A673 (cell line): Measurements from ENCODE around the gene CCDC83. TPM values are rescaled to one million over a fixed set of nuclear protein-coding genes. Genes with fewer than 3 reads are reported as not detected.

Source experiments
- BruUV-seq: library from RNA; stranded (reverse); fragments of 400-500 nt; replicated peaks from 2 replicates; lab custom pipeline; 2021; lab: Mats Ljungman, UMichigan
- CTCF ChIA-PET: fragments of 300-600 bp; sonication (Branson Sonifier 250); formaldehyde crosslinking; loops from one replicate; lab custom pipeline; 2022; ENCODE audit warnings: antibody characterized with exemption; lab: Charles Lee
- POLR2A ChIA-PET: fragments of 300-600 bp; sonication (Branson Sonifier 250); formaldehyde crosslinking; loops from one replicate; lab custom pipeline; 2022; ENCODE audit warnings: antibody characterized with exemption; ENCODE audit not compliant: low non-redundant PET; lab: Charles Lee
- DNase-seq: peaks from one replicate; pipeline ENCODE4 v3.0.0-alpha.2; 2015; ENCODE audit warnings: low spot score
- H3K27ac ChIP-seq: fragments of 200-600 bp; sonication (generic); 2 replicates; pipeline ENCODE4 v1.5.1; 2016; ENCODE audit warnings: mixed run types, low read depth, mild to moderate bottlenecking, mixed read lengths, antibody characterized with exemption, low read length; ENCODE audit not compliant: poor library complexity, severe bottlenecking
- H3K27me3 ChIP-seq: fragments of 200-600 bp; sonication (generic); replicated peaks from 2 replicates; pipeline ENCODE4 v1.6.1; 2017; ENCODE audit warnings: mixed run types, low read depth, mild to moderate bottlenecking, mixed read lengths, antibody characterized with exemption, low read length; ENCODE audit not compliant: insufficient read depth, poor library complexity
- H3K36me3 ChIP-seq: fragments of 200-600 bp; sonication (generic); 2 replicates; pipeline ENCODE4 v1.6.1; 2016; ENCODE audit warnings: mixed run types, mild to moderate bottlenecking, mixed read lengths, antibody characterized with exemption, low read length; ENCODE audit not compliant: insufficient read depth, poor library complexity, severe bottlenecking
- H3K4me1 ChIP-seq: fragments of 200-600 bp; sonication (generic); 2 replicates; pipeline ENCODE4 v1.6.1; 2017; ENCODE audit warnings: mixed run types, mild to moderate bottlenecking, mixed read lengths, antibody characterized with exemption, low read length; ENCODE audit not compliant: insufficient read depth, poor library complexity, severe bottlenecking
- H3K4me3 ChIP-seq: fragments of 200-600 bp; sonication (generic); 2 replicates; pipeline ENCODE4 v1.5.1; 2016; ENCODE audit warnings: low read depth, mixed run types, mild to moderate bottlenecking, mixed read lengths, low read length; ENCODE audit not compliant: poor library complexity, severe bottlenecking
- H3K9me3 ChIP-seq: fragments of 200-600 bp; sonication (generic); 2 replicates; pipeline ENCODE4 v1.6.1; 2016; ENCODE audit warnings: mixed run types, low read depth, mild to moderate bottlenecking, mixed read lengths, antibody characterized with exemption, low read length; ENCODE audit not compliant: poor library complexity, severe bottlenecking
- CTCF ChIP-seq: fragments of 300-800, 200-600 bp; sonication (generic); conservative IDR thresholded peaks from 2 replicates; pipeline ENCODE4 v1.5.1; 2017; ENCODE audit warnings: low read depth, mild to moderate bottlenecking, antibody characterized with exemption, low read length, moderate library complexity, mixed read lengths
- EZH2 ChIP-seq: fragments of 200-600 bp; sonication (generic); IDR thresholded peaks from 2 replicates; pipeline ENCODE4 v1.6.1; 2017; ENCODE audit warnings: borderline replicate concordance, low read depth, mild to moderate bottlenecking, mixed read lengths, antibody characterized with exemption, low read length; ENCODE audit not compliant: poor library complexity, severe bottlenecking
- intact Hi-C: fragments of 100-400 bp; cut with micrococcal nuclease; formaldehyde crosslinking; loops from one replicate; pipeline ENCODE4 v1.10.0; 2022; ENCODE audit not compliant: unreplicated experiment
- total RNA-seq: library from RNA; stranded (reverse); gene quantifications from 2 replicates; pipeline ENCODE4 v1.2.3, GENCODE V29; 2021

Gene CCDC83
- total RNA-seq, 1 experiment from 2014 or later = not detected

- no peaks in the 10 kb centered on the region for H3K4me1 ChIP-seq
- no peak for DNase-seq
- no TSS peak for BruUV-seq
- intact Hi-C loops = no loop called here
- no peaks in the 10 kb centered on the region for H3K36me3 ChIP-seq
- ChIA-PET POLR2A (no interaction called here), CTCF (no interaction called here)
- TF ChIP-seq EZH2 (no peak), CTCF (no peak)
- no peaks in the 10 kb centered on the region for H3K9me3 ChIP-seq
- H3K27ac ChIP-seq = no peak overlapping the region
- H3K27me3 ChIP-seq = no peaks in the 10 kb centered on the region
- H3K4me3 ChIP-seq = no peak overlapping the region
Measured at GRCh38 chr11:85945296-85945695, 90.1 kb downstream of the CCDC83 start.

DNA sequence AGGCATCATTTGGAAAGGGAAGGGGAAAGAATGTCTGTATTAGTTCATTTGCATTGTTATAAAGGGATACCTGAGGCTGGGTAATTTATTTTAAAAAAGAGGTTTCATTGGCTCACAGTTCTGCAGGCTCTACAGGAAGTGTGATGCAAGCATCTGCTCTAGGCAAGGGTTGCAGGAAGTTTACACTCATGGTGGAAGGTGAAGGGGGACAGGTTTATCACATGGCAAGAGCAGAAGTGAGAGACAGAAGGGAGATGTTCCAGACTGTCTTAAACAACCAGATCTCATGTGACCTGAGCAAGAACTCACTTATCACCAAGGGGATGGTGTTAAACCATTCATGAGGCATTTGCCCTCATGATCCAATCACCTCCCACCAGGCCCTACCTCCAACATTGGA, 90.6 kb downstream of the CCDC83 start:
- no peak overlapping the region for H3K4me3 ChIP-seq
- TF ChIP-seq EZH2 = no peak
- no peak for TF ChIP-seq CTCF
- no peaks in the 10 kb centered on the region for H3K9me3 ChIP-seq
- DNase-seq = no peak
- no peaks in the 10 kb centered on the region for H3K36me3 ChIP-seq
- intact Hi-C loops = no loop called here
- no peak overlapping the region for H3K27ac ChIP-seq
- H3K27me3 ChIP-seq = no peaks in the 10 kb centered on the region
- ChIA-PET POLR2A (no interaction called here), CTCF (interaction anchor here (1.0 kb wide), 1 partner anchor 69 kb away, joined by 3 read pairs; no protein-coding TSS in a partner anchor)
- no TSS peak for BruUV-seq
- H3K4me1 ChIP-seq = no peaks in the 10 kb centered on the region

DNA sequence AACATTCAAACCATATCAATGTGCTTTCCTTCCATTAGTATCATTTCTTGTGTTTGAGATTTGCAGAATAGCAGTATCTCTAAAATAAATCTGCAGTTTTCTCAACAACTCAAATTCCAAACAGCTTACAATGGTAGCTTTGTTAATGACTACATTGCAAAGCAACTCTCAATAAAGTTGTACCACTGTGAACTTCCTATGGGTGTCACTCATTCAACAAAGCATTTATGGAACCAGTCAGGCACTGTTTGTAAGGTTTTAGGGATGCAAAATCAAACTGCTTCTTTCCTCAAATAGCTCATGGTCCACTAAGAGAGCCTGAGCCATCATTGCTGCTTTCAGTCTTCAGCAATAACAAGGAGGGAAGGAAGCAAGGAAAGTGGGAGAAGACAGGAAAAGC, 91.0 kb downstream of the CCDC83 start:
- intact Hi-C loops = no loop called here
- no peaks in the 10 kb centered on the region for H3K4me1 ChIP-seq
- H3K9me3 ChIP-seq = no peaks in the 10 kb centered on the region
- DNase-seq = peak; percentile 45
- H3K36me3 ChIP-seq = no peaks in the 10 kb centered on the region
- ChIA-PET POLR2A (no interaction called here), CTCF (interaction anchor here (0.5 to 1.0 kb wide), 2 partner anchors 16 to 68 kb away, joined by 3 read pairs; no protein-coding TSS in a partner anchor)
- no TSS peak for BruUV-seq
- H3K4me3 ChIP-seq = no peak overlapping the region
- TF ChIP-seq EZH2 (no peak), CTCF (peak; percentile 39; the same call in 1 of the 2 replicates)
- H3K27ac ChIP-seq = no peak overlapping the region
- no peaks in the 10 kb centered on the region for H3K27me3 ChIP-seq
